Activated naive CD4-positive, alpha-beta T cell treated with anti-CD3 and anti-CD28 coated beads for 36 hours (primary cell): ENCODE data around the gene WNT7A. TPM values are rescaled to one million over a fixed set of nuclear protein-coding genes. Genes with fewer than 3 reads are reported as not detected.

Source experiments
- CTCF ChIA-PET: fragments of 350-600 bp; sonication (Branson Sonifier 250); formaldehyde crosslinking; loops from one replicate; lab custom pipeline; 2021; ENCODE audit warnings: antibody characterized with exemption; lab: Charles Lee
- DNase-seq: peaks from one replicate; pipeline ENCODE4 v3.0.0-alpha.2; 2020
- H3K27ac Mint-ChIP-seq: one replicate; pipeline ENCODE4 v1.8.0; 2021; ENCODE audit warnings: mild to moderate bottlenecking, mixed read lengths
- H3K27me3 Mint-ChIP-seq: one replicate; pipeline ENCODE4 v1.8.0; 2021; ENCODE audit warnings: low read depth, mixed read lengths
- H3K36me3 Mint-ChIP-seq: one replicate; pipeline ENCODE4 v1.8.0; 2021; ENCODE audit warnings: low read depth, mixed read lengths
- H3K4me1 Mint-ChIP-seq: one replicate; pipeline ENCODE4 v1.8.0; 2021; ENCODE audit warnings: low read depth, mixed read lengths
- H3K4me3 Mint-ChIP-seq: one replicate; pipeline ENCODE4 v1.8.0; 2021; ENCODE audit warnings: mild to moderate bottlenecking, moderate library complexity, mixed read lengths
- H3K9me3 Mint-ChIP-seq: one replicate; pipeline ENCODE4 v1.8.0; 2021; ENCODE audit warnings: mixed read lengths
- intact Hi-C: fragments of 100-400 bp; cut with micrococcal nuclease; formaldehyde crosslinking; loops from one replicate; pipeline ENCODE4 v1.15.1; 2023
- total RNA-seq, 2 experiments: library from RNA; stranded (reverse); gene quantifications; one replicate each; pipeline ENCODE4 v1.2.3, GENCODE V29; 2021

WNT7A gene
- total RNA-seq, 2 experiments from 2014 or later, result 0.07 to 0.10 TPM

- no peaks in the 10 kb centered on the region for H3K27me3 Mint-ChIP-seq
- no peak overlapping the region for H3K27ac Mint-ChIP-seq
- peaks cover 2% of the 10 kb centered on the region for H3K4me1 Mint-ChIP-seq
- intact Hi-C loops, result no loop called here
- no peaks in the 10 kb centered on the region for H3K36me3 Mint-ChIP-seq
- H3K4me3 Mint-ChIP-seq, result no peak overlapping the region
- CTCF ChIA-PET, result interaction anchor here (0.9 to 1.7 kb wide), 3 partner anchors 9 to 183 kb away, joined by 5 to 6 read pairs (median 5); partner anchors contain the start of gene WNT7A
- no peaks in the 10 kb centered on the region for H3K9me3 Mint-ChIP-seq
- no peak for DNase-seq
Measured at GRCh38 chr3:13840456-13840855, 39.4 kb downstream of the WNT7A start.

DNA sequence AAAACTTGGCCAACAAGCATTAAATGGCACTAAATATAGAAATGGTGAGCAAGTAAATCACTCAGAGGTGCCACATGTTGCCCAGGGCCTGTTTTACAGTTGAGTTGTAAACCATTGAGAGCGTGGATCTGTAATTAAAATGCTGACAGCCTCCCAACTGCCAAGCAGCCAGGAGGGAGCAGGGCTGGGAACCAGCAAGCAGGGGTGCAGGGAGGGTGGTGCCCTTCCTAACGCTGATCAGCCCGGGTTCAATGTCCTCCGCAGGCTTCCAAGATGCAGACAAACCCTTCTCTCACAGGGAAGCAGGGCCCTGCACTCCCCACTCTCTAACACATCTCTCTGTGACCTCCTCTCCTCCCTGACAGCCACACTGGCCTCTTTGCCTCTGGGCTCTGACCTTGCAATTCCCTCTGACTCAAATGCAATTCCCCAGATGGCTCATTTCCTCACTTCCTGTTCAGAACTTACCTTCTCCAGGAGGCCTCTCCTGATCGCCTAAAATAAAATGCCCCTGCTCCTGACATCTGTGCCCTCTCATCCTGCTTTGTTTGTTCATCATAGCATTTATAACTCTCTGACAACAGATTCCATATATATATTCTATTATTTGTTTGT lies 40.0 kb downstream of the WNT7A start:
- intact Hi-C loops, result no loop called here
- Mint-ChIP-seq H3K4me1 (peaks cover 3% of the 10 kb centered on the region), H3K27me3 (no peaks in the 10 kb centered on the region), H3K9me3 (no peaks in the 10 kb centered on the region), H3K36me3 (no peaks in the 10 kb centered on the region), H3K27ac (no peak overlapping the region), H3K4me3 (no peak overlapping the region)
- CTCF ChIA-PET, result interaction anchor here (0.9 to 1.7 kb wide), 3 partner anchors 10 to 182 kb away, joined by 5 to 6 read pairs (median 5); partner anchors contain the start of gene WNT7A
- DNase-seq, result no peak

DNA sequence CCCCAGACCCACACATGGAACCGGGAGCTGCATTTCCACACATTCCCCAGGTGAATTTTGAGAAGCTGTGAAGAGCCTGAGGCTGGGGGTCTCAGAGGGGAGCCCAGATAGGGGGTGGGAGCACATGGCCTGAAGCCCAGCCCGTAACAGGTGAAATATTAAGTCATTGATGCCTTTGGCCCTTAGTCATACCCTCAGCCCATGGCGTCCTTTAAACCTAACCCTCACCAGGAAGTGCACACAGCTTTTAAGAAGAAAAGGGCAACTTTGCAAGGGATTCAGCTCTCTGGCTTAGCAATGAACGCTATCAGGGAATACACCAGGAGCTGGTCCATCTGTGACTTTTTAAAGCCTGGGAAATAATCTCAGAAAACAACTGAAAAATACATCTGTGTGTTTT lies 40.6 kb downstream of the WNT7A start:
- Mint-ChIP-seq H3K36me3 (no peaks in the 10 kb centered on the region), H3K4me1 (peaks cover 6% of the 10 kb centered on the region), H3K27ac (no peak overlapping the region), H3K27me3 (no peaks in the 10 kb centered on the region), H3K4me3 (no peak overlapping the region), H3K9me3 (no peaks in the 10 kb centered on the region)
- intact Hi-C loops, result no loop called here
- DNase-seq, result no peak
- CTCF ChIA-PET, result interaction anchor here (1.7 kb wide), 1 partner anchor 182 kb away, joined by 6 read pairs; no protein-coding TSS in a partner anchor

- Mint-ChIP-seq H3K4me3 (no peak overlapping the region), H3K27ac (no peak overlapping the region), H3K4me1 (peaks cover 6% of the 10 kb centered on the region), H3K36me3 (no peaks in the 10 kb centered on the region), H3K9me3 (no peaks in the 10 kb centered on the region), H3K27me3 (no peaks in the 10 kb centered on the region)
- CTCF ChIA-PET, result interaction anchor here (0.8 to 1.5 kb wide), 3 partner anchors 12 to 42 kb away, joined by 3 to 4 read pairs (median 3); no protein-coding TSS in a partner anchor
- intact Hi-C loops, result no loop called here
- no peak for DNase-seq
Measured at GRCh38 chr3:13838421-13838820, 41.5 kb downstream of the WNT7A start.

DNA sequence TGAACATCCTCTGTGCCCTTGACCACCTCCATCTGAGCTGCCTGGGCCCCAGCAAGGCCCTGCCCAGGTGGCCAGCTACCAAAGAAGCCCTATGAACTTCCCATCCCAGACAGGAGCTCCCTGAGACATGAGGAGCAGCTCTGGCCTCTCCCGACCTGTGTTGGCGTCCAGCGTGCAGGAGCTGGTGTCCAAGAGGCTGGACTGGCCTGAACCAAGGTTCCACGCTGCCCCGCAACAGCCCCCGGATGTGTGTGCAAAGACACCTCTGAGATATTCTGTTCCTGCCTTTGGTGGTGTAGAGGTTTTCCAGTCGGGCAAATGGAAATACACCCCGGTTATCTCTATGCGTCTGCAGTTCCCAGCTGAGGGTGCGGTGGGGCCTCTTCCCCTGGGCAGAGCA lies 42.1 kb downstream of the WNT7A start:
- no peak overlapping the region for H3K27ac Mint-ChIP-seq
- no peak for DNase-seq
- intact Hi-C loops, result no loop called here
- CTCF ChIA-PET, result interaction anchor here (0.8 to 1.5 kb wide), 3 partner anchors 11 to 43 kb away, joined by 3 to 4 read pairs (median 3); no protein-coding TSS in a partner anchor
- H3K4me3 Mint-ChIP-seq, result no peak overlapping the region
- H3K9me3 Mint-ChIP-seq, result no peaks in the 10 kb centered on the region
- H3K36me3 Mint-ChIP-seq, result no peaks in the 10 kb centered on the region
- H3K27me3 Mint-ChIP-seq, result no peaks in the 10 kb centered on the region
- peaks cover 6% of the 10 kb centered on the region for H3K4me1 Mint-ChIP-seq

DNA sequence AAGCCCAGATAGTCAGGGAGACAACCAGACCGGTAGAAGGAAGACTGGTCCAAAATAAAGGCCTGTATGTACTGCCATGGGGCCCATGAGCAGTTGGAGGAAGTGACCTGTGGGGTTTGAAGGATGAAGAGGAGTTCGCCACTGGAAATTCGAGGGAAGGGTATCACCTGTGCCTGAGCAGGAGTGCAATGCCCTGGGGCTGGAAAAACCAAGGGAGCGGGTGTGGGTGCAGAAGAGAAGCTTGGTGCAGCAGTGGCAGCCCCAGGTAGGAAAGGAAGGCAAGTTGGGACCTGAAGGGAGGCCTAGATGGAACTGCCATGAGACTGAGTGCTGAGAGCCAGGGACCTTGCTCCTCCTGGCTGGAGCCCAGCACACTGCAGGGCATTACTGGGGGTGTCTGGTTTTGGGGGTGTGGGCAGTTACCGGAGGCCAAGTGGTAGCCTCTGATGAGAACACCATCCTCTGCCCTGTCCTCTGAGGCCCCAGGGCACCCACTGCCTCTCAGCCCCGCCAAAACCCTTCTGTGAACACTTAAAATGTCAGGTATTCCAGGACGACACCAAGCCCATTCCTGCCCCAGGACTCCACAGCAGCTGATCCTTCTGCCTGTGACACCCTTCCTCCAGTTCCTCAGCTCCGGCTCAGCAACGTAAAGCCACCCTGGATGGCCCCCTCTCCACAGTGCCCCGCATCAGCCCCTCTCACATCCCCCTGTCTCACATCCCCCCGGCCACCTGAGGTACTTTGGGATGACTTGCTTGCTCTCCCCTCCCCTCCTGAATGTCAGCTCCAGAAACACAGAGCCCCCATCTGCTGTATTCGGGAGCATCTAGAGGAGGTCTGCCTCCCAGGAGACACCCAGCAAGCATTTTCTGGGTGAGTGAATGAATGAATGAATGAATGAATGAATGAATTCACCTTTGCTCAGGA lies 42.9 kb downstream of the WNT7A start:
- intact Hi-C loops, result no loop called here
- DNase-seq, result no peak
- H3K4me1 Mint-ChIP-seq, result peaks cover 6% of the 10 kb centered on the region
- no peaks in the 10 kb centered on the region for H3K36me3 Mint-ChIP-seq
- H3K4me3 Mint-ChIP-seq, result no peak overlapping the region
- no peaks in the 10 kb centered on the region for H3K27me3 Mint-ChIP-seq
- CTCF ChIA-PET, result no interaction called here
- H3K9me3 Mint-ChIP-seq, result no peaks in the 10 kb centered on the region
- H3K27ac Mint-ChIP-seq, result no peak overlapping the region

DNA sequence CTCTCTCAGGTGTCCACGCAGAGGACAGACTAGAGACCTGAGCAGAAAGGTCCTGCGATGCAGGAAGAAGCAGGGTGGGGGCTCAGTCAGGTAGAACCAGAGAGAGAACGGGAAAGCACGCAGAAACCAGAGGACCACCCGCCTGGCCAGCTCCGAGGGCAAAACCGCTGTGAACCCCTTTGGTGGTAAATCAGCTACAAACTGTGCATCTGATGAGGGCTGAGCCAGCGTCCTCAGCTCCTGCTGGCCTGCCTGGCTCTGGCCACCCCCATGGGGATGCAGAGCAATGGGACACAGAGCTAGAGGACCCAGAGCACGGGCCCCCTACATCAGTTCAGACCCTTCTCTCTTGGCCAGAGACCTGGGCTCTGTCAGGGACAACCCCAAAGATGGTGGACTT lies 44.6 kb downstream of the WNT7A start:
- CTCF ChIA-PET, result interaction anchor here (1.1 kb wide), 2 partner anchors 178 to 397 kb away, joined by 3 to 4 read pairs; no protein-coding TSS in a partner anchor
- Mint-ChIP-seq H3K27ac (no peak overlapping the region), H3K4me3 (no peak overlapping the region)

GRCh38 chr3:13834258-13835035 lies 45.4 kb downstream of the WNT7A start:
- intact Hi-C loops, result no loop called here
- CTCF ChIA-PET, result interaction anchor here (1.1 to 1.2 kb wide), 3 partner anchors 177 to 398 kb away, joined by 3 to 4 read pairs (median 4); no protein-coding TSS in a partner anchor
- Mint-ChIP-seq H3K36me3 (no peaks in the 10 kb centered on the region), H3K27me3 (no peaks in the 10 kb centered on the region), H3K9me3 (no peaks in the 10 kb centered on the region), H3K4me1 (peaks cover 5% of the 10 kb centered on the region), H3K4me3 (no peak overlapping the region), H3K27ac (no peak overlapping the region)
- no peak for DNase-seq

More for the DNA sequence above, 44.6 kb downstream of the WNT7A start:
- Mint-ChIP-seq H3K36me3 (no peaks in the 10 kb centered on the region), H3K4me1 (peaks cover 6% of the 10 kb centered on the region), H3K9me3 (no peaks in the 10 kb centered on the region), H3K27me3 (no peaks in the 10 kb centered on the region)
- intact Hi-C loops, result no loop called here
- DNase-seq, result no peak

DNA sequence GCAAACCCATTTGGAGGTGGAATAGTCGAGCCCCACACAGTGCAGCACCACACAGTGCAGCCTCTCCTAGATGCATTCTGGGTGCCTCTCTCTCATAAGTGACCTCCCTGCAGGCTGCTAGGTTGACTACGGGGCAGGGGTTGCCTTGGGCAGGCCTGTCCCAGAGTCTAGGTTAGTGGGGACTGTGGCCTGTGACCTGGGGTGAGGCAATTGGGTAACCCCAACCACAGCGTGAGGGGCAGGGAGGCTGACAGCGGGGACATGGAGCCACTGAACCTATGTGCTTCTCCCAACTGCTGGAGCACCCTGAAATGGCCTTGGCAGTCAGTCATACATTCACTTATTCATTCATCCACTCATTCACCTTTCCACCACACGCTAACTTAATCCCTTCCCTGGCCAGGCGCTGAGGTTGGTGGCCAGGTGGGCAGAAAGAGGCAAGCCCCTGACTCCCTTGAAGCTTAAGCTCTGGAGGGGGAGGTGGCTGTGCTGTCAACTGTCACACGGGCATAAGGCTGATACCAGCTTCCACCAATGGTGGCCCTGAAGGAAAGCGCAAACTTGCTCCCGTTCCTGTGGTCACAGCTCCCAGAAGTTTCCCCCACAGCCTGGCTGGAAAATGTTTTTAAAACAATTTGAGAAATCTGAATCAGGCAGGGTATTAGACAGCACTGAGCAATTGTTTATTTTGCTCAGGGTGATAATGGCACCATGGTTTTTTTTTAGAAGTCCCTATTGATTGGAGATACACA lies 46.2 kb downstream of the WNT7A start:
- CTCF ChIA-PET, result interaction anchor here (1.2 kb wide), 1 partner anchor 179 kb away, joined by 4 read pairs; no protein-coding TSS in a partner anchor
- Mint-ChIP-seq H3K27me3 (no peaks in the 10 kb centered on the region), H3K36me3 (no peaks in the 10 kb centered on the region), H3K27ac (no peak overlapping the region), H3K4me3 (no peak overlapping the region), H3K9me3 (no peaks in the 10 kb centered on the region), H3K4me1 (peaks cover 5% of the 10 kb centered on the region)
- no peak for DNase-seq
- intact Hi-C loops, result no loop called here

DNA sequence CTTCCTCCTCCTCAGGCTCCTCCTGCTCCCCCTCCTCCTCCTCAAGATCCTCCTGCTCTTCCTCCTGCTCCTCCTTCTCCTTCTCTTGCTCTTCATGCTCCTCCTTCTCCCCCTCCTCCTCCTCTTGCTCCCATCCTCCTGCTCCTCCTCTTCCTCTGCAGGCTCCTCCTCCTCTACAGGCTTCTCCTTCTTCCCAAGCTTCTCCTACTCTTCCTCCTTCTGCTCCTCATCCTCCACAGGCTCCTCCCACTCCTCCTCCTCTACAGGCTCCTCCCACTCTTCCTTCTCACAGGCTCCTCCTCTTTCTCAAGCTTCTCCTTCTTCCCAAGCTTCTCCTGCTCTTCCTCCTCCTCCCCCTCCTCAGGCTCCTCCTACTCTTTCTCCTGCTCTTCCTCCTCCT lies 47.7 kb downstream of the WNT7A start:
- Mint-ChIP-seq H3K4me3 (no peak overlapping the region), H3K4me1 (peaks cover 5% of the 10 kb centered on the region), H3K27ac (no peak overlapping the region), H3K27me3 (no peaks in the 10 kb centered on the region), H3K9me3 (no peaks in the 10 kb centered on the region), H3K36me3 (no peaks in the 10 kb centered on the region)
- DNase-seq, result no peak
- intact Hi-C loops, result no loop called here
- CTCF ChIA-PET, result interaction anchor here (0.6 kb wide), 1 partner anchor 20 kb away, joined by 5 read pairs; no protein-coding TSS in a partner anchor

GRCh38 chr3:13831386-13831996 lies 48.4 kb downstream of the WNT7A start:
- intact Hi-C loops, result no loop called here
- Mint-ChIP-seq H3K27ac (no peak overlapping the region), H3K4me3 (no peak overlapping the region), H3K4me1 (peaks cover 5% of the 10 kb centered on the region), H3K36me3 (no peaks in the 10 kb centered on the region), H3K9me3 (no peaks in the 10 kb centered on the region), H3K27me3 (no peaks in the 10 kb centered on the region)
- CTCF ChIA-PET, result no interaction called here
- no peak for DNase-seq
